ENCODE results near the gene LMOD1.

LMOD1 gene

DNA sequence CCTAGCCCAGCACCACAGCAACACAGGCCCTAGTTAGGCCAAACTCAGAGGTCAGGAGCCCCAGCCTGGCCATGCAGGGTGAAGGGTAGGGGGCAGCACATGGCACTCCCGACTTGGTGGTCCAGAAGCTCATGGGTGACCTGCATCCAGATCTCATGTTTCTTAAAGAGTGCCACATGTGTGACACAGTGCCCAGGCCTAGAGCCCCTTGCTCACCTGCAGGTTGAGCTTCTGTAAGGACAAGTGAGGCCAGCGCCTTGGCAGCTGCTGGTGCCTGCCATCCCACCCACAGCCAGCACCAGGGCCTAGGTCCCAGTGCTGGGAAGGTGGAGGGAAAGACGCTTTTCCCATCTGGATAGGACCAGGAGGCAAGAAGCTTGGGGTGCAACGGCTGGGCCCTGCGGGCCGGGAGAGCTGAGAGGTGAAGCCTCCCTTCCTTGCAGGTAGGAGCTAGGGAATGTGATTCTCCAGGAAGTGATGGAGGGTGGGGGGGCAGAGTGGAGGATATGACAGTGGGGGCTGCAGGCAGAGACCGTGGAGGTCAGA, 51.2 kb downstream of the LMOD1 start:
- no peak for DNase-seq (ENCODE audit: low read depth in 1 of 2, low spot score in 1 of 2)

- DNase-seq (ENCODE audit: low read depth in 1 of 2, low spot score in 1 of 2): no peak
These were observed 51.8 kb downstream of the LMOD1 start for GRCh38 chr1:201894343-201895119.

DNA sequence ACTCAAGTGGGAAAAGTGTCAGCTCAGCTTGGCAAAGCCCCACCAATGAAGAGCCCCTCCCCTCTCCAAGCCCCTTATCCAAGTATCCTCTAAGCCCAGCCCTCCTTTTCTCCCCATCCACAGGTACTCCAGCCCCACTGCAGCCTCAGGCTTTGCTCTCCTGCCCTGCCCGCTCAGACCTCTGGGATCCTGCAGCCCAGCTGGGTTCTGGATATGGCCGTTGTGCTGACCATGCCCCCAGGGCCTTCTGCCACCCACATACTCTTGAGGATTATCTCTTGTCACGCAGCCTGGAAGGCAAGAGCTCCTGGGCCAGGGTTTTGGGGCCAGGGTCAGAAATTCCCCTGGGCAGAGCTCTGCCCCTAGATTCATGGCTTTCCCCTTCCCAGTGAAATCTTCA, 52.9 kb downstream of the LMOD1 start:
- DNase-seq (ENCODE audit: low read depth in 1 of 2, low spot score in 1 of 2): no peak

- no peak for DNase-seq (ENCODE audit: low read depth in 1 of 2, low spot score in 1 of 2)
These were observed 54.1 kb downstream of the LMOD1 start for GRCh38 chr1:201892211-201892610.

- DNase-seq (ENCODE audit: low read depth in 1 of 2, low spot score in 1 of 2): no peak
These were observed 54.8 kb downstream of the LMOD1 start for GRCh38 chr1:201891451-201892045.

GRCh38 chr1:201890806-201891450, 55.4 kb downstream of the LMOD1 start:
- DNase-seq (ENCODE audit: low read depth in 1 of 2, low spot score in 1 of 2): no peak

- no peak for DNase-seq (ENCODE audit: low read depth in 1 of 2, low spot score in 1 of 2)
These were observed 56.1 kb downstream of the LMOD1 start for GRCh38 chr1:201890223-201890622.

DNA sequence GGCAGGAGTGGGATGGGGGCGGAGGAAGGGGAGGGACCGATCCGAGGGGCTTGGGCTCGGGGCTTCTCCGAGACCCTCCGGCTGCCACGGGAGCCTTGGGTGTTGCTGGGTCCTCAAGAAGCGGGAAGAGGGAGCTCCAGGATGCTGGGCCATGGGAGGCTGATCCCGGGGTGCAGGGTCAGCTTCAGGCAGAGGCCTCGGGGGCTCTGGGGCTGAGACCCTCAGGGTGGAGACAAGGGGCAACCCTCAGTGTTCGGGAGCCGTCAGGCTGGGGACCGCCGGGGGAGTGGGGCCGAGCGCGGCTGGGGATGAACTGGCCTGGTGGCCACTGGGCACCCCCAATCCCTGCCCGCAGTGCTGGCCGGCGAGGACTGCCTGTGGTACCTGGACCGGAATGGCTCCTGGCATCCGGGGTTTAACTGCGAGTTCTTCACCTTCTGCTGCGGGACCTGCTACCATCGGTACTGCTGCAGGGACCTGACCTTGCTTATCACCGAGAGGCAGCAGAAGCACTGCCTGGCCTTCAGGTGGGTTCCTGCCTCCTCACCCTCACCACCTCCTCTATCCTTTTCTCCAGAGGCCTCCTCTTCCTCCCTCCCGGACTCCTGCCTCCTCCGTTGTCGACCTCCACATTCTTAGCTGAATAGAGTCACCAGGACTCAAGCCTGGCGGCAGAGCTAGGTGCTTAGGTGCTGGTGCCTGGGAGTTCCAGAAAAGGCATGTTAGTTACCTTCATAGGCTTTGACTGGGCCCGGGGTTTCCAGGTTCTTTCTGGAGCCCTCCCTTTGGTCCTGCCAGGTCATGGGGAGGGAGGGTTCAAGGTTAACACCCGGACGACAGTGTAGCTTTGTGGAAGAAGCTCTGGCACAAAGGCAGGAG, 57.0 kb downstream of the LMOD1 start:
- DNase-seq (ENCODE audit: low read depth in 1 of 2, low spot score in 1 of 2): no peak

GRCh38 chr1:201888282-201889089, 57.9 kb downstream of the LMOD1 start, which contains the start of gene SHISA4:
Gene SHISA4 (plus strand): TSS chr1:201888898. CDS start chr1:201888995, 97 bp downstream.
- no peak for DNase-seq (ENCODE audit: low read depth in 1 of 2, low spot score in 1 of 2)

GRCh38 chr1:201887116-201887866, 59.1 kb downstream of the LMOD1 start:
- DNase-seq (ENCODE audit: low read depth in 1 of 2, low spot score in 1 of 2): no peak

DNA sequence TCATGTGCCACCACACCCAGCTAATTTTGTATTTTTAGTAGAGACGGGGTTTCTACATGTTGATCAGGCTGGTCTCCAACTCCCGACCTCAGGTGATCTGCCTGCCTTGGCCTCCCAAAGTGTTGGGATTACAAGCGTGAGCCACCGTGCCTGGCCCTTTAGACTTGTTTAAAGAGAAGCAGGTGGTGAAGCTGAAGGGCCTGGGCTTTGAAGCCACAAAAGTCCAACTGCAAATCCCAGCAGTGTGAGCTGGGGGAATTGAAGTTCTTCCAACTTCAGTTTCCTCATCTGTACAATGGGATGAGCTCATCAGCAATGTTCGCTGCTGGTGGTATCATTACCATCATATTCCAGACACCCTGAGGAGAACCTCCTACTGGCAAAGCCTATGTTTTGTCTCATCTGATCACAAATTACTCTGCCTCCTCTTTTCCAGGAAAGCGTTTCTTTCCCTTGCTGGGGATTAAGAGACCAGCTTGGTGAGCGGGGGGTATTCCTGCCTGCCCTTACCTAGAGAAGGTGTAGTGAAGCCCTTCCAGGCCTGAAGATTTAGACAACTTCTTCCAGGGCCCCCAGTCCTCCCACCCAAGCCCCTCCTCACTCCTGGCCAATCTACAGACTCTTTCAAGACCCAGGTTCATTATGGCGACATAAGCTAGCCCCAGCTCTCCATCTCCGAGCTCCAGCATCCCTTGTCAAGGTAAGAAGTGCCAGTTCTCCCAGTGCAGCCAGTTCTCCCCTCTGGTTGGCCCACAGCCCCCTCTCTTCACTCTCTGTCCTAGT, 60.1 kb downstream of the LMOD1 start:
- DNase-seq (ENCODE audit: low read depth in 1 of 2, low spot score in 1 of 2): no peak

GRCh38 chr1:201885531-201886075, 60.7 kb downstream of the LMOD1 start:
- no peak for DNase-seq (ENCODE audit: low read depth in 1 of 2, low spot score in 1 of 2)

DNA sequence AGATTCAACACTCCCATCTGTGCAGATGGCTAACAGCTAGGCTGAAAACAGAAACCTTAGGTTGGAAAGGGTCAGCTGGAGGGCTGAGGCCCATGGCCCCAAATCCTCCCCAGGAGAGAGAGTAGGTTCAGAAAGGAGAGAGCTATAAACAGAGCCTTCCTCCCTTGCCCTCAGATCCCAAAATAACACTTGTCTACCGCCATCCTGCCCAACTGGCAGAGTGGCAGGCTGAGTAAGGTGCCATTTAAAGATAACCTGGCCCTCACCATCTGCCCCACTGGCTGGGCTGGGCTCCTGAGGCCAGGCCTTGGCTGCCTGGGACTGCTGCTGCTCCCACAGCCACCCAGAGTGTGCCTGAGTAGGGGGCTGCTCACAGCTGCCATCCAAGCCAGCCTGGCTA, 61.9 kb downstream of the LMOD1 start:
- no peak for DNase-seq (ENCODE audit: low read depth in 1 of 2, low spot score in 1 of 2)

- DNase-seq (ENCODE audit: low read depth in 1 of 2, low spot score in 1 of 2): no peak
These were observed 62.6 kb downstream of the LMOD1 start for GRCh38 chr1:201883786-201884185.

GRCh38 chr1:201883266-201883665, 63.1 kb downstream of the LMOD1 start:
- DNase-seq (ENCODE audit: low read depth in 1 of 2, low spot score in 1 of 2): no peak

GRCh38 chr1:201882665-201883132, 63.6 kb downstream of the LMOD1 start:
- DNase-seq (ENCODE audit: low read depth in 1 of 2, low spot score in 1 of 2): no peak

DNA sequence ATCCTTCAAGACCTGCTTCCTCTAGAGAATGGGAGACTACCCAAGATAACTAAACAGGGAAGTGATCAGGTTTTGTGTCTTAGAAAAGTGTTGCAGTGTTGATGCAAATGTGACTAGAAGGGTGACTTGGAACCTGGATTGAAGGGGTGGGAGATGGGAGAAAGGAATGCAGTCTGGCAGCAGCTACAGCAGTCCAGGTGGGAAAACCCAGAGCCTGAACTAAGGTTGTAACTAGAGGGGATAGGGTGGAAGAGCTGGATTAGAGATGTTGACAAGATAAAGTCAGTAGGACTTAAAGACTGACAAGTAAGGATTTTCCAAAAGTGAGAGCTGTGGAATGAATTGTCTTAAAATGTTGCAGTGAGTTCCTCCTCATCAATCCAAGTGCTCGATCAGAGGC, 64.7 kb downstream of the LMOD1 start:
- no peak for DNase-seq (ENCODE audit: low read depth in 1 of 2, low spot score in 1 of 2)

DNA sequence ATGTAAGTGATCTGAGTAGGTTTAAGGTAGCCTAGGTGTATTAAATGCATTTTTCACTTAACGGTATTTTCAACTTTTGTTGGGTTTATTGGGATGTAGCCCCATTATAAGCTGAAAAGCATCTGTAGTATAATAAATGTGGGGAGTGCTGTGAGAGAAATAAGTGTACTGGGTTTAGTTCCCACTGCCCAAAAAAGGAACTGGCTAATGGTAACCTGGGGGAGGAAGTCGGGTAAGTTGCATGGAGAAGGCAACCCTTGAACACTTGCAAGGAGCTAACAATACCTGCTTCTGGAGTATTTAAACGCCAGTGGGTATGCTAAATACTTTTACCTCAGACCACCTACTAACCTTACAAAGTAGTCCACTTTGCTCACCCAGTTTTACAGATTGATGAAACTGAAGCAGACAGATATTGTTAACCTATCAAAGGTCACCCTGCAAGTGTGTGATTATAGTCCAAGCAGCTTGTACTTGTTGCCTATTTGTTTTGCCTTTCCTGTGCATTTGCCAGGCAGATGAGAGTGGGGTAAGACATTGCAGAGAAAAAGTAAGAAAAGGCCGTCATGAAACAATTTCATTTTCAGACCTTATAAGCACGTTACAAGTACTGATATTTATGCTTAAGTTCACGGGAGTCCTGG, 65.3 kb downstream of the LMOD1 start:
- DNase-seq (ENCODE audit: low read depth in 1 of 2, low spot score in 1 of 2): no peak

Measured in activated CD4-positive, alpha-beta T cell treated with anti-CD3 and anti-CD28 coated beads, Interleukin-2, amount 50 U/mL, for 24 hours (primary cell).